ENCODE results near the gene UBE2G2. TPM values are rescaled to one million over a fixed set of nuclear protein-coding genes. Genes with fewer than 3 reads are reported as not detected.

UBE2G2 gene
- total RNA-seq, 1 experiment from 2014 or later, result 121 TPM

GRCh38 chr21:44778983-44779382, 22.6 kb downstream of the UBE2G2 start:
- Mint-ChIP-seq H3K4me1 (no peaks in the 10 kb centered on the region; a peak in 1 of 4 replicates), H3K4me3 (no peak overlapping the region), H3K27me3 (ENCODE audit: low read depth) (no peaks in the 10 kb centered on the region), H3K36me3 (ENCODE audit: insufficient read depth in 1 of 3, low read depth in 3 of 3) (peaks cover 24 to 65% (median 42%) of the 10 kb centered on the region in 3 experiments), H3K9me3 (no peaks in the 10 kb centered on the region; a peak in 1 of 5 replicates), H3K27ac (0 out of 7 replicates have a peak overlapping the region, but pooled peaks of 1 of the 3 experiments have one; percentile 56)
- Histone ChIP-seq H3K18ac (ENCODE audit: insufficient read length, low read depth, low read length) (no peak overlapping the region), H2AK5ac (ENCODE audit: insufficient read length, low read length) (no peak overlapping the region), H2BK5ac (ENCODE audit: insufficient read length, low read length) (no peak overlapping the region), H2AFZ (ENCODE audit: low read length) (no peak overlapping the region), H4K5ac (ENCODE audit: insufficient read length, low read depth, low read length) (no peak overlapping the region), H3K27me3 (ENCODE audit: insufficient read depth, low read length) (no peaks in the 10 kb centered on the region), H2BK120ac (ENCODE audit: low read depth, low read length, poor library complexity, severe bottlenecking) (no peak overlapping the region), H3K23me2 (ENCODE audit: insufficient read length, low read depth, low read length, poor library complexity, severe bottlenecking) (no peaks in the 10 kb centered on the region), H3K27ac (ENCODE audit: insufficient read length, low read depth, low read length) (no peak overlapping the region), H4K91ac (ENCODE audit: insufficient read length, low read depth, low read length) (no peak overlapping the region), H3K4me2 (ENCODE audit: insufficient read depth, insufficient read length, low read length) (no peak overlapping the region), H3K79me1 (ENCODE audit: insufficient read depth, low read depth, low read length, poor library complexity, severe bottlenecking) (no peaks in the 10 kb centered on the region), H3K23ac (ENCODE audit: insufficient read length, low read depth, low read length) (no peak overlapping the region), H4K20me1 (ENCODE audit: control insufficient read depth, insufficient read depth, insufficient read length) (no peaks in the 10 kb centered on the region), H3T11ph (ENCODE audit: low read length) (no peak overlapping the region), H3K9ac (ENCODE audit: extremely low read depth, insufficient read length, low read length) (no peak overlapping the region), H4K8ac (replicated peaks; ENCODE audit: insufficient read length, low read depth, low read length) (no peak overlapping the region), H3K56ac (ENCODE audit: insufficient read length, low read depth, low read length) (no peak overlapping the region), H2BK12ac (ENCODE audit: insufficient read length, low read depth, low read length) (no peak overlapping the region), H2BK15ac (ENCODE audit: low read depth, low read length) (no peak overlapping the region), H3K14ac (ENCODE audit: insufficient read depth, low read length) (no peak overlapping the region), H3K9me3 (ENCODE audit: control insufficient read depth, low read depth, low read length) (no peaks in the 10 kb centered on the region), H3K4me1 (ENCODE audit: insufficient read depth, low read length) (no peaks in the 10 kb centered on the region), H3K4ac (ENCODE audit: low read depth, low read length) (no peak overlapping the region), H2BK20ac (ENCODE audit: low read depth, low read length, poor library complexity, severe bottlenecking) (no peak overlapping the region), H3K79me2 (ENCODE audit: insufficient read depth, low read length) (peaks cover 2% of the 10 kb centered on the region; the same call in 1 of the 2 replicates)
- DNase-seq, result no peak
- no peak for TF ChIP-seq CTCF (conservative IDR thresholded peaks at IDR 0.05)
- WGBS (ENCODE audit: extremely low coverage, insufficient read length, low lambda C conversion rate), result no CpG with 5 or more reads among the region's 6 CpGs

Measured in H9 (cell line).